ENCODE measurements around the gene CCDC89. TPM values are rescaled to one million over a fixed set of nuclear protein-coding genes. Genes with fewer than 3 reads are reported as not detected.

CCDC89 gene
- total and polyA plus RNA-seq, 2 of the 13 experiments (the other 11 are each of a cell fraction or from before 2014, with no cell fraction given) = 0.13 to 0.38 TPM

DNA sequence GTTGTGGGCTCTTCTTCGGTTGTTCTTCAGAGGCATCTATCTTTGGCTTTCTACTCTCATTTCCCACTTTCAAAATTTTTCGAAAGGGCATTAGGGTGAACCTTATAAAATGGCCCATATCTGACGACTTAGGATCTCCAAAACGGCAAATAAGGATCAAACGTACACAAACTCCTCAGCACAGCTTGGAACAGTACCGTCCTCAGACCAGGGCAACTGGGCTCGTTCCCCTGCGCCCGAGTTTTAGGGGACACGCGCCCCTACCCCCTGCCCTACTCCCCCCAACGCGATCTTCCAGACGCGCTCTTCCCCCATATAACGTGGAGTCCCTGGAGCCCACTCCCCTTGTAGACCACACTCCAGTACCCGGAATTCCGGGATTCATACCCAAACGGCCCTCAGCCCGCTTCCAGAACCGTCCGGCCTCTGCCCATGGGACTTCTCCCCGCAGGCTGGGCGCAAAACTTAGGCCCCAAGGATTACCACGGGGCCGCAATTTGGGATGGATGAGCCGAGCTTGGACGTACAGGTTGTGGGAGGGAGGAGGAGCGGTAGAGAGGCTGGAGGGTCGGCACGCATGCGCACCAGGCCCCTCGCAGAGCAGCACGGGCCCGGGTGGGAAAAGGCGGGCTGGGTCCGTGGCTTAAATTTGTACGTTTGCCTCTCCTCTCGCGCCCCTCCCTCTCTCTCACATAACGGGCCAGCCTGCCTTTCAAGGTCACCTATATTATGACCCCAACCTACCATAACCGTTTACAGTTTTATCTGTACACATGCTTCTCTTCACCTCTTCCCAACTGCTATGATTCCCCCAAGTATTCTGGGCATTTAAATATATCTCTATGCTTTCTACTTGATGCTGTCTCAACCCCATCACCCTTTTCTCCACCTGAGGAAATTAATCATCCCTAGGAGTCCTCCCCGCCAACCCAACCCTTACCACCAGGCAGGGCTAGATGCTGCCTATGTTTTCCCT is 3.4 kb downstream of the CCDC89 start (continued):
- TF ChIP-seq, protein P1, sequence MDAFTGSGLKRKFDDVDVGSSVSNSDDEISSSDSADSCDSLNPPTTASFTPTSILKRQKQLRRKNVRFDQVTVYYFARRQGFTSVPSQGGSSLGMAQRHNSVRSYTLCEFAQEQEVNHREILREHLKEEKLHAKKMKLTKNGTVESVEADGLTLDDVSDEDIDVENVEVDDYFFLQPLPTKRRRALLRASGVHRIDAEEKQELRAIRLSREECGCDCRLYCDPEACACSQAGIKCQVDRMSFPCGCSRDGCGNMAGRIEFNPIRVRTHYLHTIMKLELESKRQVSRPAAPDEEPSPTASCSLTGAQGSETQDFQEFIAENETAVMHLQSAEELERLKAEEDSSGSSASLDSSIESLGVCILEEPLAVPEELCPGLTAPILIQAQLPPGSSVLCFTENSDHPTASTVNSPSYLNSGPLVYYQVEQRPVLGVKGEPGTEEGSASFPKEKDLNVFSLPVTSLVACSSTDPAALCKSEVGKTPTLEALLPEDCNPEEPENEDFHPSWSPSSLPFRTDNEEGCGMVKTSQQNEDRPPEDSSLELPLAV (CRISPR knock-in tag; conservative IDR thresholded peaks at IDR 0.05; ENCODE audit: low read depth) = no peak
- TF ChIP-seq ZMYM4 (CRISPR knock-in tag; IDR thresholded peaks at IDR 0.05) = no peak
- peak; percentile 23; the same call in 1 of the 2 replicates for TF ChIP-seq SALL1 (CRISPR knock-in tag; IDR thresholded peaks at IDR 0.05)

- ATAC-seq (no peak), FAIRE-seq (no peak), DNase-seq (ENCODE audit: low spot score) (no peak)
- in situ Hi-C loops (cut with HindIII; ENCODE audit: extremely low pct_ligation_motif_present, low pct_unique_long_range_greater_than_20kb) (no loop called here), intact Hi-C loops (cut with micrococcal nuclease; ENCODE audit: unreplicated experiment) (no loop called here)
- Histone ChIP-seq H3K27ac (ENCODE audit: extremely low read length, insufficient read depth, low read length) (no peak overlapping the region), H2AFZ (ENCODE audit: low read length) (no peak overlapping the region), H3K9me3 (ENCODE audit: low read length) (no peaks in the 10 kb centered on the region), H3K4me2 (ENCODE audit: low read depth, low read length) (no peak overlapping the region), H3K27me3 (ENCODE audit: control insufficient read depth in 1 of 2, insufficient read depth in 2 of 2, low read length in 2 of 2) (peaks cover 0 to 10% of the 10 kb centered on the region in 2 experiments; a peak in 1 of 5 replicates), H3K9ac (ENCODE audit: insufficient read depth, low read depth, low read length) (no peak overlapping the region), H3K79me2 (ENCODE audit: insufficient read depth, low read length) (no peaks in the 10 kb centered on the region), H3K36me3 (replicated peaks in 1 of 2; ENCODE audit: control insufficient read depth in 1 of 2, insufficient read depth in 2 of 2, low read length in 2 of 2) (no peaks in the 10 kb centered on the region), H4K20me1 (ENCODE audit: insufficient read depth, low read length) (no peaks in the 10 kb centered on the region), H3K4me3 (replicated peaks in 1 of 3; ENCODE audit: insufficient read depth in 1 of 3, low read depth in 2 of 3, low read length in 3 of 3) (no peak overlapping the region), H3K4me1 (ENCODE audit: insufficient read depth, low read length) (peaks cover 26% of the 10 kb centered on the region; the same call in 1 of the 2 replicates)
- BruUV-seq (replicated peaks) = no TSS peak
- WGBS (ENCODE audit: low lambda C conversion rate) = 15% methylated on average over 1 of the region's 1 CpG
- CTCF ChIA-PET (ENCODE audit: low intra/inter-chr PET ratio, low total read pairs) = no interaction called here
- TF ChIP-seq TP53 (CRISPR knock-in tag; conservative IDR thresholded peaks at IDR 0.05) (no peak), SOX5 (CRISPR knock-in tag; IDR thresholded peaks at IDR 0.05; ENCODE audit: borderline replicate concordance) (no peak), FOXA3 (CRISPR knock-in tag; IDR thresholded peaks at IDR 0.05) (no peak), ZNF672 (CRISPR knock-in tag; IDR thresholded peaks at IDR 0.05) (no peak), ZNF432 (CRISPR knock-in tag; IDR thresholded peaks at IDR 0.05; ENCODE audit: borderline replicate concordance) (no peak), ZNF180 (CRISPR knock-in tag; IDR thresholded peaks at IDR 0.05; ENCODE audit: borderline replicate concordance, low read depth) (no peak), SNRNP70 (IDR thresholded peaks at IDR 0.05; ENCODE audit: low read depth, low read length) (no peak), ATF7 (IDR thresholded peaks at IDR 0.05) (no peak), ATF7 (CRISPR knock-in tag; IDR thresholded peaks at IDR 0.05) (no peak), ARHGAP35 (CRISPR knock-in tag; IDR thresholded peaks at IDR 0.05; ENCODE audit: borderline replicate concordance) (no peak), ARNTL (CRISPR knock-in tag; IDR thresholded peaks at IDR 0.05) (no peak), GTF2F1 (IDR thresholded peaks at IDR 0.05; ENCODE audit: low read length) (no peak), ELF4 (CRISPR knock-in tag; IDR thresholded peaks at IDR 0.05; ENCODE audit: borderline replicate concordance) (no peak), GATAD1 (CRISPR knock-in tag; IDR thresholded peaks at IDR 0.05) (no peak), SAP130 (CRISPR knock-in tag; IDR thresholded peaks at IDR 0.05; ENCODE audit: low read depth) (no peak), CHD2 (IDR thresholded peaks at IDR 0.05; ENCODE audit: low read depth, low read length) (no peak), KDM3A (CRISPR knock-in tag; IDR thresholded peaks at IDR 0.05; ENCODE audit: low read depth) (no peak)
- TF ChIP-seq, protein P2, sequence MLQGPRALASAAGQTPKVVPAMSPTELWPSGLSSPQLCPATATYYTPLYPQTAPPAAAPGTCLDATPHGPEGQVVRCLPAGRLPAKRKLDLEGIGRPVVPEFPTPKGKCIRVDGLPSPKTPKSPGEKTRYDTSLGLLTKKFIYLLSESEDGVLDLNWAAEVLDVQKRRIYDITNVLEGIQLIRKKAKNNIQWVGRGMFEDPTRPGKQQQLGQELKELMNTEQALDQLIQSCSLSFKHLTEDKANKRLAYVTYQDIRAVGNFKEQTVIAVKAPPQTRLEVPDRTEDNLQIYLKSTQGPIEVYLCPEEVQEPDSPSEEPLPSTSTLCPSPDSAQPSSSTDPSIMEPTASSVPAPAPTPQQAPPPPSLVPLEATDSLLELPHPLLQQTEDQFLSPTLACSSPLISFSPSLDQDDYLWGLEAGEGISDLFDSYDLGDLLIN (CRISPR knock-in tag; IDR thresholded peaks at IDR 0.05; ENCODE audit: borderline replicate concordance) = no peak
- POLR2A ChIA-PET = interaction anchor here (0.9 kb wide), 1 partner anchor 16 kb away, joined by 4 read pairs; the partner anchor contains the start of gene CREBZF
These were observed 5.1 kb downstream of the CCDC89 start for GRCh38 chr11:85680897-85681296.

Measured in HepG2 (cell line).